Endothelial cell (in vitro differentiated cells): ENCODE measurements around the gene TNIK. TPM values are rescaled to one million over a fixed set of nuclear protein-coding genes. Genes with fewer than 3 reads are reported as not detected.
A peak's percentile ranks its signal among the peaks of the same experiment; 100 is the strongest.

ENCODE experiments used
- DNase-seq: peaks from one replicate; pipeline ENCODE4 v3.0.0; 2021; ENCODE audit warnings: low spot score
- H3K27ac Mint-ChIP-seq: one replicate; pipeline ENCODE4 v1.8.0; 2021; ENCODE audit warnings: mixed read lengths, inconsistent platforms; ENCODE audit not compliant: unreplicated experiment
- H3K27me3 Mint-ChIP-seq: one replicate; pipeline ENCODE4 v1.8.0; 2021; ENCODE audit warnings: mild to moderate bottlenecking, moderate library complexity, mixed read lengths, inconsistent platforms; ENCODE audit not compliant: unreplicated experiment
- H3K36me3 Mint-ChIP-seq: one replicate; pipeline ENCODE4 v1.8.0; 2021; ENCODE audit warnings: mild to moderate bottlenecking, low read depth, mixed read lengths, inconsistent platforms; ENCODE audit not compliant: unreplicated experiment
- H3K4me1 Mint-ChIP-seq: one replicate; pipeline ENCODE4 v1.8.0; 2021; ENCODE audit warnings: mild to moderate bottlenecking, mixed read lengths, inconsistent platforms; ENCODE audit not compliant: unreplicated experiment
- H3K4me3 Mint-ChIP-seq: one replicate; pipeline ENCODE4 v1.8.0; 2021; ENCODE audit warnings: mild to moderate bottlenecking, mixed read lengths, inconsistent platforms; ENCODE audit not compliant: unreplicated experiment
- H3K9me3 Mint-ChIP-seq: one replicate; pipeline ENCODE4 v1.8.0; 2021; ENCODE audit warnings: mixed read lengths, inconsistent platforms; ENCODE audit not compliant: unreplicated experiment
- CTCF ChIP-seq: fragments of 200-600 bp; sonication (generic); IDR thresholded peaks from one replicate; pipeline ENCODE4 v1.5.0; 2021; ENCODE audit warnings: antibody characterized with exemption; ENCODE audit not compliant: unreplicated experiment
- total RNA-seq: library from RNA; stranded (reverse); fragmentation: NEBNext Ultra II Directional; extraction: Animal tissue kit (Norgen Biotek cat#: 25700); gene quantifications from one replicate; pipeline ENCODE4 v1.2.1, GENCODE V29; 2021; ENCODE audit not compliant: unreplicated experiment

TNIK gene
- total RNA-seq, 1 donor from 2014 or later = 67.0 TPM

GRCh38 chr3:171039674-171040073, 420.5 kb downstream of the TNIK start:
- Mint-ChIP-seq H3K27me3 (no peaks in the 10 kb centered on the region), H3K36me3 (no peaks in the 10 kb centered on the region), H3K4me1 (no peaks in the 10 kb centered on the region)

GRCh38 chr3:171038342-171038741, 421.9 kb downstream of the TNIK start:
- Mint-ChIP-seq H3K36me3 (no peaks in the 10 kb centered on the region), H3K27me3 (no peaks in the 10 kb centered on the region), H3K9me3 (no peaks in the 10 kb centered on the region), H3K4me1 (peaks cover 9% of the 10 kb centered on the region), H3K4me3 (no peak overlapping the region), H3K27ac (no peak overlapping the region)
- TF ChIP-seq CTCF = no peak
- no peak for DNase-seq

More at GRCh38 chr3:171039674-171040073, 420.5 kb downstream of the TNIK start:
- no peak overlapping the region for H3K27ac Mint-ChIP-seq
- DNase-seq = no peak
- H3K4me3 Mint-ChIP-seq = no peak overlapping the region
- H3K9me3 Mint-ChIP-seq = no peaks in the 10 kb centered on the region
- TF ChIP-seq CTCF = no peak

- Mint-ChIP-seq H3K27ac (no peak overlapping the region), H3K4me3 (no peak overlapping the region), H3K27me3 (peaks cover 1% of the 10 kb centered on the region), H3K9me3 (no peaks in the 10 kb centered on the region), H3K36me3 (no peaks in the 10 kb centered on the region), H3K4me1 (peaks cover 7% of the 10 kb centered on the region)
- no peak for TF ChIP-seq CTCF
- no peak for DNase-seq
Measured at GRCh38 chr3:171028779-171029232, 431.4 kb downstream of the TNIK start.

GRCh38 chr3:171028025-171028778, 432.0 kb downstream of the TNIK start:
- no peak overlapping the region for H3K27ac Mint-ChIP-seq
- peaks cover 1% of the 10 kb centered on the region for H3K27me3 Mint-ChIP-seq
- H3K4me3 Mint-ChIP-seq = no peak overlapping the region
- H3K36me3 Mint-ChIP-seq = no peaks in the 10 kb centered on the region
- peak; percentile 59 for DNase-seq
- H3K4me1 Mint-ChIP-seq = peaks cover 2% of the 10 kb centered on the region
- TF ChIP-seq CTCF = no peak
- no peaks in the 10 kb centered on the region for H3K9me3 Mint-ChIP-seq

- peaks cover 2% of the 10 kb centered on the region for H3K4me1 Mint-ChIP-seq
- H3K9me3 Mint-ChIP-seq = no peaks in the 10 kb centered on the region
- no peak within 1 kb of the TSS for H3K27ac Mint-ChIP-seq
Measured at GRCh38 chr3:171026597-171027293, 433.5 kb downstream of the TNIK start, which contains the start of gene SLC2A2. Gene SLC2A2 (minus strand): TSS chr3:171026720. CDS start chr3:171026670, 50 bp downstream.

More at GRCh38 chr3:171026597-171027293, 433.5 kb downstream of the TNIK start, which contains the start of gene SLC2A2:
- no peaks in the 10 kb centered on the region for H3K36me3 Mint-ChIP-seq
- no peak for TF ChIP-seq CTCF
- H3K4me3 Mint-ChIP-seq = no peak within 1 kb of the TSS
- DNase-seq = no peak
- H3K27me3 Mint-ChIP-seq = peaks cover 1% of the 10 kb centered on the region
